ENCODE measurements around the gene MYO5C. TPM values are rescaled to one million over a fixed set of nuclear protein-coding genes. Genes with fewer than 3 reads are reported as not detected.

Gene MYO5C
- total and polyA plus RNA-seq, 10 of the 15 experiments (the other 5 are each of a cell fraction or from before 2014, with no cell fraction given) = 0.29 to 1.3 (median 0.75) TPM

DNA sequence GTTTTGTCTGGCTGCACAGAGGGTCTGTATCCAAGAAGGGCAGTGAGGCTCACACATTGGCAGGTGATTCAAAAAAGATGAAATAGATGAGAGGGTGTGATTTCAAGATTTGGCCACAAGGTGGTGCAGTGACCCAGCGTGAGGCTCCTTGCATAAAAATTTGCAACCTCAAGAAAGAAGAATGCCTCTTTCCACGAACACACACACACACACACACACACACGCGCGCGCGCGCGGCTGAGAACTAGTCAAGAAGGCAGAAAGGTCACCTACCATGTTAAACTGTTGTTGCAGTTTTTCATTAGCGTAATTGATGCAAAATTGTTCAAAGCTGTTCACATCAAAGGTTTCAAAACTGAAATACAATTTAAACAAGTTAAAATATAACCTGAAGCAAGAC, 39.2 kb downstream of the MYO5C start (continued):
- TF ChIP-seq, protein P1, sequence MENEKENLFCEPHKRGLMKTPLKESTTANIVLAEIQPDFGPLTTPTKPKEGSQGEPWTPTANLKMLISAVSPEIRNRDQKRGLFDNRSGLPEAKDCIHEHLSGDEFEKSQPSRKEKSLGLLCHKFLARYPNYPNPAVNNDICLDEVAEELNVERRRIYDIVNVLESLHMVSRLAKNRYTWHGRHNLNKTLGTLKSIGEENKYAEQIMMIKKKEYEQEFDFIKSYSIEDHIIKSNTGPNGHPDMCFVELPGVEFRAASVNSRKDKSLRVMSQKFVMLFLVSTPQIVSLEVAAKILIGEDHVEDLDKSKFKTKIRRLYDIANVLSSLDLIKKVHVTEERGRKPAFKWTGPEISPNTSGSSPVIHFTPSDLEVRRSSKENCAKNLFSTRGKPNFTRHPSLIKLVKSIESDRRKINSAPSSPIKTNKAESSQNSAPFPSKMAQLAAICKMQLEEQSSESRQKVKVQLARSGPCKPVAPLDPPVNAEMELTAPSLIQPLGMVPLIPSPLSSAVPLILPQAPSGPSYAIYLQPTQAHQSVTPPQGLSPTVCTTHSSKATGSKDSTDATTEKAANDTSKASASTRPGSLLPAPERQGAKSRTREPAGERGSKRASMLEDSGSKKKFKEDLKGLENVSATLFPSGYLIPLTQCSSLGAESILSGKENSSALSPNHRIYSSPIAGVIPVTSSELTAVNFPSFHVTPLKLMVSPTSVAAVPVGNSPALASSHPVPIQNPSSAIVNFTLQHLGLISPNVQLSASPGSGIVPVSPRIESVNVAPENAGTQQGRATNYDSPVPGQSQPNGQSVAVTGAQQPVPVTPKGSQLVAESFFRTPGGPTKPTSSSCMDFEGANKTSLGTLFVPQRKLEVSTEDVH (IDR thresholded peaks at IDR 0.05; ENCODE audit: low read depth, partially characterized antibody) = no peak
- TF ChIP-seq RAD21 (IDR thresholded peaks at IDR 0.05; ENCODE audit: insufficient read depth, low read depth, low read length) (peak; percentile 88), PRDM15 (CRISPR knock-in tag; IDR thresholded peaks at IDR 0.05) (no peak), RB1 (IDR thresholded peaks at IDR 0.05; ENCODE audit: borderline replicate concordance) (peak; percentile 79; the same call in 1 of the 2 replicates), NR2F1 (conservative IDR thresholded peaks at IDR 0.05) (peak; percentile 51), SMC3 (IDR thresholded peaks at IDR 0.05; ENCODE audit: borderline replicate concordance, low read length) (peak; percentile 96), SREBF1 (IDR thresholded peaks at IDR 0.05; ENCODE audit: low read length) (no peak), ZNF217 (IDR thresholded peaks at IDR 0.05) (no peak), MEF2A (IDR thresholded peaks at IDR 0.05; ENCODE audit: insufficient read depth, low read depth, low read length) (0 out of 2 replicates have a peak, but pooled peaks have one; percentile 20), RUNX3 (IDR thresholded peaks at IDR 0.05; ENCODE audit: low read length) (peak; percentile 60), CTCF (IDR thresholded peaks at IDR 0.05 in 2 of 3, conservative IDR thresholded peaks at IDR 0.05 in 1 of 3; ENCODE audit: control insufficient read depth in 2 of 3, extremely low read depth in 1 of 3, insufficient read depth in 1 of 3, low read depth in 3 of 3, low read length in 3 of 3) (peak; percentile 68 to 82 (median 71)), POLR2A (IDR thresholded peaks at IDR 0.05; ENCODE audit: low read depth, low read length) (no peak), KLF5 (IDR thresholded peaks at IDR 0.05; ENCODE audit: partially characterized antibody) (no peak), IKZF1 (conservative IDR thresholded peaks at IDR 0.05) (0 out of 2 replicates have a peak, but pooled peaks have one; percentile 2)
- TF ChIP-seq, protein P2, sequence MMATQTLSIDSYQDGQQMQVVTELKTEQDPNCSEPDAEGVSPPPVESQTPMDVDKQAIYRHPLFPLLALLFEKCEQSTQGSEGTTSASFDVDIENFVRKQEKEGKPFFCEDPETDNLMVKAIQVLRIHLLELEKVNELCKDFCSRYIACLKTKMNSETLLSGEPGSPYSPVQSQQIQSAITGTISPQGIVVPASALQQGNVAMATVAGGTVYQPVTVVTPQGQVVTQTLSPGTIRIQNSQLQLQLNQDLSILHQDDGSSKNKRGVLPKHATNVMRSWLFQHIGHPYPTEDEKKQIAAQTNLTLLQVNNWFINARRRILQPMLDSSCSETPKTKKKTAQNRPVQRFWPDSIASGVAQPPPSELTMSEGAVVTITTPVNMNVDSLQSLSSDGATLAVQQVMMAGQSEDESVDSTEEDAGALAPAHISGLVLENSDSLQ (IDR thresholded peaks at IDR 0.05) = no peak
- TF ChIP-seq, protein P3, sequence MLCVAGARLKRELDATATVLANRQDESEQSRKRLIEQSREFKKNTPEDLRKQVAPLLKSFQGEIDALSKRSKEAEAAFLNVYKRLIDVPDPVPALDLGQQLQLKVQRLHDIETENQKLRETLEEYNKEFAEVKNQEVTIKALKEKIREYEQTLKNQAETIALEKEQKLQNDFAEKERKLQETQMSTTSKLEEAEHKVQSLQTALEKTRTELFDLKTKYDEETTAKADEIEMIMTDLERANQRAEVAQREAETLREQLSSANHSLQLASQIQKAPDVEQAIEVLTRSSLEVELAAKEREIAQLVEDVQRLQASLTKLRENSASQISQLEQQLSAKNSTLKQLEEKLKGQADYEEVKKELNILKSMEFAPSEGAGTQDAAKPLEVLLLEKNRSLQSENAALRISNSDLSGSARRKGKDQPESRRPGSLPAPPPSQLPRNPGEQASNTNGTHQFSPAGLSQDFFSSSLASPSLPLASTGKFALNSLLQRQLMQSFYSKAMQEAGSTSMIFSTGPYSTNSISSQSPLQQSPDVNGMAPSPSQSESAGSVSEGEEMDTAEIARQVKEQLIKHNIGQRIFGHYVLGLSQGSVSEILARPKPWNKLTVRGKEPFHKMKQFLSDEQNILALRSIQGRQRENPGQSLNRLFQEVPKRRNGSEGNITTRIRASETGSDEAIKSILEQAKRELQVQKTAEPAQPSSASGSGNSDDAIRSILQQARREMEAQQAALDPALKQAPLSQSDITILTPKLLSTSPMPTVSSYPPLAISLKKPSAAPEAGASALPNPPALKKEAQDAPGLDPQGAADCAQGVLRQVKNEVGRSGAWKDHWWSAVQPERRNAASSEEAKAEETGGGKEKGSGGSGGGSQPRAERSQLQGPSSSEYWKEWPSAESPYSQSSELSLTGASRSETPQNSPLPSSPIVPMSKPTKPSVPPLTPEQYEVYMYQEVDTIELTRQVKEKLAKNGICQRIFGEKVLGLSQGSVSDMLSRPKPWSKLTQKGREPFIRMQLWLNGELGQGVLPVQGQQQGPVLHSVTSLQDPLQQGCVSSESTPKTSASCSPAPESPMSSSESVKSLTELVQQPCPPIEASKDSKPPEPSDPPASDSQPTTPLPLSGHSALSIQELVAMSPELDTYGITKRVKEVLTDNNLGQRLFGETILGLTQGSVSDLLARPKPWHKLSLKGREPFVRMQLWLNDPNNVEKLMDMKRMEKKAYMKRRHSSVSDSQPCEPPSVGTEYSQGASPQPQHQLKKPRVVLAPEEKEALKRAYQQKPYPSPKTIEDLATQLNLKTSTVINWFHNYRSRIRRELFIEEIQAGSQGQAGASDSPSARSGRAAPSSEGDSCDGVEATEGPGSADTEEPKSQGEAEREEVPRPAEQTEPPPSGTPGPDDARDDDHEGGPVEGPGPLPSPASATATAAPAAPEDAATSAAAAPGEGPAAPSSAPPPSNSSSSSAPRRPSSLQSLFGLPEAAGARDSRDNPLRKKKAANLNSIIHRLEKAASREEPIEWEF (IDR thresholded peaks at IDR 0.05; ENCODE audit: insufficient replicate concordance, low read depth, low read length) = no peak

Measured in GM12878 (cell line).